ENCODE results near the gene PLPP4. TPM values are rescaled to one million over a fixed set of nuclear protein-coding genes. Genes with fewer than 3 reads are reported as not detected.

Gene PLPP4
- total RNA-seq, 4 donors from 2014 or later: 0.41 to 0.79 TPM; not detected in 2

DNA sequence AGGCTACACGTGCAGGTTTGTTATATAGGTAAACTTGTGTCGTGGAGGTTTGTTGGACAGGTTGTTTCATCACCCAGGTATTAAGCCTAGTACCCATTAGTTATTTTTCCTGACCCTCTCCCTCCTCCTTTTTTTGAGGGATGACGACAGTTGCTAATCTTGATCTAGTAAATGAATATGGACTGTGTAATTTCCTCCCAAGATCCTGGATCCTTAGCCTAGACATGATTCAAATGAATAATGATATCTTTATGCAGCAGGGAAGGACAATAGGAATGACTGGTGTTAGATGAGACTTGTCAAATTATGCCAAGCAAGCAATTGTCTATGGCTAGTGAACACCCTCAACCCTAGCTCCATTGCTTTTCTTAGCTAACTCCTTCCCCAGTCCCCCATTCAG is 156.2 kb downstream of the PLPP4 start:
- no peak for TF ChIP-seq EP300 (IDR thresholded peaks at IDR 0.05; ENCODE audit: low read depth)
- TF ChIP-seq POLR2A (IDR thresholded peaks at IDR 0.05): no peak
- TF ChIP-seq POLR2AphosphoS5 (IDR thresholded peaks at IDR 0.05): no peak
- TF ChIP-seq, protein P1, sequence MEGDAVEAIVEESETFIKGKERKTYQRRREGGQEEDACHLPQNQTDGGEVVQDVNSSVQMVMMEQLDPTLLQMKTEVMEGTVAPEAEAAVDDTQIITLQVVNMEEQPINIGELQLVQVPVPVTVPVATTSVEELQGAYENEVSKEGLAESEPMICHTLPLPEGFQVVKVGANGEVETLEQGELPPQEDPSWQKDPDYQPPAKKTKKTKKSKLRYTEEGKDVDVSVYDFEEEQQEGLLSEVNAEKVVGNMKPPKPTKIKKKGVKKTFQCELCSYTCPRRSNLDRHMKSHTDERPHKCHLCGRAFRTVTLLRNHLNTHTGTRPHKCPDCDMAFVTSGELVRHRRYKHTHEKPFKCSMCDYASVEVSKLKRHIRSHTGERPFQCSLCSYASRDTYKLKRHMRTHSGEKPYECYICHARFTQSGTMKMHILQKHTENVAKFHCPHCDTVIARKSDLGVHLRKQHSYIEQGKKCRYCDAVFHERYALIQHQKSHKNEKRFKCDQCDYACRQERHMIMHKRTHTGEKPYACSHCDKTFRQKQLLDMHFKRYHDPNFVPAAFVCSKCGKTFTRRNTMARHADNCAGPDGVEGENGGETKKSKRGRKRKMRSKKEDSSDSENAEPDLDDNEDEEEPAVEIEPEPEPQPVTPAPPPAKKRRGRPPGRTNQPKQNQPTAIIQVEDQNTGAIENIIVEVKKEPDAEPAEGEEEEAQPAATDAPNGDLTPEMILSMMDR (IDR thresholded peaks at IDR 0.05): no peak
- WGBS, 2 donors (ENCODE audit: low coverage in 1 of 2): 60 to 78% methylated on average over 1 to 3 of the region's 3 CpGs
- no peak overlapping the region for H3K4me3 ChIP-seq
- no peaks in the 10 kb centered on the region for H3K27me3 ChIP-seq
- H3K36me3 ChIP-seq: no peaks in the 10 kb centered on the region
- DNase-seq: no peak
- H3K9me3 ChIP-seq: peaks cover 17 to 18% of the 10 kb centered on the region in 2 donors
- intact Hi-C loops (cut with DNase I; ENCODE audit: low total_unique reads): no loop called here
- no peak overlapping the region for H3K27ac ChIP-seq
- in situ Hi-C loops (cut with MboI; ENCODE audit: low pct_ligation_motif_present in 1 of 4, low pct_unique_long_range_greater_than_20kb in 1 of 4, low sequenced_read_pairs in 3 of 4): no loop called here
- H3K4me1 ChIP-seq: no peaks in the 10 kb centered on the region

DNA sequence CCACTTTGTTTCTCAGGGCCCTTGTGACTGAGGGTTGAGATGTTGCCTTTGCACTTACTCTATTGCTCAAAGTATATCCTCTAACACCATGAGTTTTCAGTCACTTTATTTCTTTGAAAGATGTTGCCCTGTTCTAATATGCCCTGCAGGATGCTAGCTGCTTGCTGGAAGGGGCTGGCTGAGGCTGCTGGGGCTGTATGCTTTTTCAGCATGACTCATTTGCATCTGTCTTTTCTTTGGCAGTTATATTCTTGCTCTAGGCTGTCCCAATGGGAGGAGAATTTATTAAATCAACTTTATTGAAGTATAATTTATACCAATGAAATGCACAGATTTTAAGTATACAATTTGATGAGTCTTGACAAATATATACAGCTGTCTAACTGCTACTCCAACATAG is 157.7 kb downstream of the PLPP4 start:
- TF ChIP-seq POLR2AphosphoS5 (IDR thresholded peaks at IDR 0.05) (no peak), EP300 (IDR thresholded peaks at IDR 0.05; ENCODE audit: low read depth) (no peak), POLR2A (IDR thresholded peaks at IDR 0.05) (no peak)
- H3K27ac ChIP-seq: no peak overlapping the region
- H3K9me3 ChIP-seq: peaks cover 17 to 18% of the 10 kb centered on the region in 2 donors
- H3K4me1 ChIP-seq: no peaks in the 10 kb centered on the region
- intact Hi-C loops (cut with DNase I; ENCODE audit: low total_unique reads): no loop called here
- in situ Hi-C loops (cut with MboI; ENCODE audit: low pct_ligation_motif_present in 1 of 4, low pct_unique_long_range_greater_than_20kb in 1 of 4, low sequenced_read_pairs in 3 of 4): no loop called here
- DNase-seq: no peak
- H3K27me3 ChIP-seq: no peaks in the 10 kb centered on the region
- no peaks in the 10 kb centered on the region for H3K36me3 ChIP-seq
- H3K4me3 ChIP-seq: no peak overlapping the region

DNA sequence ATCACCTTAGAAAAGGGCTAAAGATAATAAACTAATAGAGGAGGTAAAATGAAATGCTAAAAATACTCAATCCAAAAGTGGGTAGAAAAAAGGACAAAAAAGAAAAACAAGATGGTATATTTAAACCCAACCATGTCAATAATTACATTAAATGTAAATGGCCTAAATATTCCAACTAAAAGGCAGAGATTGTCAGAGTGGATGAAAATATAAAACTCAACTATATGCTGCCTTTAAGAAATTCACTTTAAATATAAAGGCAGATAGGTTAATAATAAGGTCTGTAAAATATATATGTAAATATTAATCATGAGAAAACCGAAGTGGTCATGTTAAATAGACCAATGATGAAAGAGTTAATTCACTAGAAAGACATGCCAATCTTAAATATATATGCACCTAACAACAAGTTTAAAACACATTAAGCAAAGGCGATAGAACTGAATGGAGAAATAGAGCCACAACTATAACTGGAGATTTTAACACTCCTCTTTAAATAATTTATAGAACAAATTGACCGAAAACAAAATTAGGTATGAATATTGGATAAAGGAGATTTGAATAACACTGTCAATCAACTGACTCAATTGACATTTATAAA is 159.4 kb downstream of the PLPP4 start:
- no peaks in the 10 kb centered on the region for H3K27me3 ChIP-seq
- no peak overlapping the region for H3K27ac ChIP-seq
- 45 to 78% methylated on average over 3 of the region's 3 CpGs for WGBS, 2 donors (ENCODE audit: low coverage in 1 of 2)
- intact Hi-C loops (cut with DNase I; ENCODE audit: low total_unique reads): no loop called here
- H3K4me3 ChIP-seq: no peak overlapping the region
- no peaks in the 10 kb centered on the region for H3K4me1 ChIP-seq
- H3K9me3 ChIP-seq: peaks cover 17 to 18% of the 10 kb centered on the region in 2 donors
- no peak for DNase-seq
- no peaks in the 10 kb centered on the region for H3K36me3 ChIP-seq
- in situ Hi-C loops (cut with MboI; ENCODE audit: low pct_ligation_motif_present in 1 of 4, low pct_unique_long_range_greater_than_20kb in 1 of 4, low sequenced_read_pairs in 3 of 4): no loop called here
- TF ChIP-seq POLR2A (IDR thresholded peaks at IDR 0.05) (no peak), EP300 (IDR thresholded peaks at IDR 0.05; ENCODE audit: low read depth) (no peak), POLR2AphosphoS5 (IDR thresholded peaks at IDR 0.05) (no peak)
- TF ChIP-seq, protein P1 (IDR thresholded peaks at IDR 0.05): no peak

DNA sequence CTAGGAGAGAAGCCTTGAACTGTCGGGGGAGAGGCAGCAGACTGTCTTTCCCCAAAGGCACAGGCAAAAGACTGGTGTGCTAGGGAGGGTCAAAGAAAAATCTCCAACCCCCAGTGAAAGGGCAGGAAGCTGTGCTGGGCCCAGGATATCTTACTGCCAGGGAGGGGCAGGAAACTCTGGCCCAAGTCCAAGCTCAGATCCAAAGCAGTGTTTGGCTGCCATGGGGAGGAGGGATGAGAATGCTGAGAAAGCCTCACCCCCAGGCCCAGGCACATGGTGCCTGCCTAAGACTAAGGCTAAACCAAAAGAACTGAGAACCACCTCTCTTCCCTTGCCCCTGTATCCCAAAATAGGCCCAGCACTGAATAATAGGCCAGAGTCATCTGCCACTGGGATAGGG is 171.2 kb downstream of the PLPP4 start:
- Histone ChIP-seq H3K9me3 (no peaks in the 10 kb centered on the region), H3K27me3 (no peaks in the 10 kb centered on the region), H3K27ac (no peak overlapping the region), H3K4me1 (no peaks in the 10 kb centered on the region), H3K36me3 (no peaks in the 10 kb centered on the region), H3K4me3 (no peak overlapping the region)
- DNase-seq: no peak
- TF ChIP-seq POLR2AphosphoS5 (IDR thresholded peaks at IDR 0.05): no peak
- TF ChIP-seq, protein P1 (IDR thresholded peaks at IDR 0.05): no peak
- TF ChIP-seq POLR2A (IDR thresholded peaks at IDR 0.05): no peak
- TF ChIP-seq EP300 (IDR thresholded peaks at IDR 0.05; ENCODE audit: low read depth): no peak
- in situ Hi-C loops (cut with MboI; ENCODE audit: low pct_ligation_motif_present in 1 of 4, low pct_unique_long_range_greater_than_20kb in 1 of 4, low sequenced_read_pairs in 3 of 4): no loop called here
- 67 to 80% methylated on average over 1 of the region's 1 CpG for WGBS, 2 donors (ENCODE audit: low coverage in 1 of 2)
- intact Hi-C loops (cut with DNase I; ENCODE audit: low total_unique reads): no loop called here

DNA sequence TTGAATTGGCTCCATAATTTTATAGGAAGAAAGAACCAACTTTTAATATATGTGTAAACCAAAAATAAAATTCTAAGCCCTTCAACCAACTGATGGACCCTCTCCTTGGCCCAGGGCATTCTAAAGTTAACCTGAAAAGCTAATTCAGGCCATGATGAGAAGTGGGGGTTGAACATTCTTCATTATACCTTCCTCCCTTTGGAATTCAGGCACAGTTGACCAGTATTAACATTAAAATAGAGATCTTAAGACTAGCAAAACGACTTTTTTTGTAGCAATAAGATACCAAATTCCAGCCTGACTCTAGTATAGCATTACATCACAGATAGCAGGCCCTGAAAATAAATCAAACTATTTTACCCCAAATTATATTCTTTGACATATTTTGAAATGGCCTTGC is 173.2 kb downstream of the PLPP4 start:
- 27 to 30% methylated on average over 1 of the region's 1 CpG for WGBS, 2 donors (ENCODE audit: low coverage in 1 of 2)
- H3K27me3 ChIP-seq: no peaks in the 10 kb centered on the region
- H3K36me3 ChIP-seq: no peaks in the 10 kb centered on the region
- in situ Hi-C loops (cut with MboI; ENCODE audit: low pct_ligation_motif_present in 1 of 4, low pct_unique_long_range_greater_than_20kb in 1 of 4, low sequenced_read_pairs in 3 of 4): no loop called here
- H3K27ac ChIP-seq: no peak overlapping the region
- intact Hi-C loops (cut with DNase I; ENCODE audit: low total_unique reads): no loop called here
- no peak overlapping the region for H3K4me3 ChIP-seq
- no peak for DNase-seq
- TF ChIP-seq POLR2AphosphoS5 (IDR thresholded peaks at IDR 0.05) (no peak), EP300 (IDR thresholded peaks at IDR 0.05; ENCODE audit: low read depth) (no peak), POLR2A (IDR thresholded peaks at IDR 0.05) (no peak)
- TF ChIP-seq, protein P1 (IDR thresholded peaks at IDR 0.05): no peak
- H3K4me1 ChIP-seq: no peaks in the 10 kb centered on the region
- no peaks in the 10 kb centered on the region for H3K9me3 ChIP-seq

Data from transverse colon (tissue), 4 donors.